Ishikawa (cell line): ENCODE results near the gene CCDC172.

Source experiments
- CEBPB ChIP-seq: IDR thresholded peaks from 2 replicates; pipeline ENCODE4 v1.6.1; 2012
- CREB1 ChIP-seq: IDR thresholded peaks from 2 replicates; pipeline ENCODE4 v1.6.1; 2012; ENCODE audit warnings: low read depth
- EGR1 ChIP-seq: IDR thresholded peaks from 2 replicates; pipeline ENCODE4 v1.6.1; 2012
- EP300 ChIP-seq: IDR thresholded peaks from 2 replicates; pipeline ENCODE4 v1.6.1; 2012; ENCODE audit warnings: borderline replicate concordance
- FOXM1 ChIP-seq: IDR thresholded peaks from 2 replicates; pipeline ENCODE4 v1.6.1; 2012; ENCODE audit warnings: low read depth, borderline replicate concordance
- NFIC ChIP-seq: IDR thresholded peaks from 2 replicates; pipeline ENCODE4 v1.6.1; 2012
- RAD21 ChIP-seq: IDR thresholded peaks from 2 replicates; pipeline ENCODE4 v1.6.1; 2012; ENCODE audit warnings: low read depth
- TAF1 ChIP-seq: IDR thresholded peaks from 2 replicates; pipeline ENCODE4 v1.6.1; 2012; ENCODE audit warnings: low read depth, mild to moderate bottlenecking
- TCF12 ChIP-seq: IDR thresholded peaks from 2 replicates; pipeline ENCODE4 v1.6.1; 2012; ENCODE audit warnings: low read depth
- TEAD4 ChIP-seq: IDR thresholded peaks from 2 replicates; pipeline ENCODE4 v1.6.1; 2012
- YY1 ChIP-seq: IDR thresholded peaks from 2 replicates; pipeline ENCODE4 v1.6.1; 2012; ENCODE audit warnings: low read depth
- ZBTB7A ChIP-seq: IDR thresholded peaks from 2 replicates; pipeline ENCODE4 v1.6.1; 2012; ENCODE audit warnings: low read depth
- TF ChIP-seq, protein P1 (sequence below): IDR thresholded peaks from 2 replicates; pipeline ENCODE4 v1.6.1; 2012
- TF ChIP-seq, protein P2 (sequence below): IDR thresholded peaks from 2 replicates; pipeline ENCODE4 v1.6.1; 2012; ENCODE audit warnings: low read depth, mild to moderate bottlenecking
- TF ChIP-seq, protein P3 (sequence below): IDR thresholded peaks from 2 replicates; pipeline ENCODE4 v1.6.1; 2012

Gene CCDC172

DNA sequence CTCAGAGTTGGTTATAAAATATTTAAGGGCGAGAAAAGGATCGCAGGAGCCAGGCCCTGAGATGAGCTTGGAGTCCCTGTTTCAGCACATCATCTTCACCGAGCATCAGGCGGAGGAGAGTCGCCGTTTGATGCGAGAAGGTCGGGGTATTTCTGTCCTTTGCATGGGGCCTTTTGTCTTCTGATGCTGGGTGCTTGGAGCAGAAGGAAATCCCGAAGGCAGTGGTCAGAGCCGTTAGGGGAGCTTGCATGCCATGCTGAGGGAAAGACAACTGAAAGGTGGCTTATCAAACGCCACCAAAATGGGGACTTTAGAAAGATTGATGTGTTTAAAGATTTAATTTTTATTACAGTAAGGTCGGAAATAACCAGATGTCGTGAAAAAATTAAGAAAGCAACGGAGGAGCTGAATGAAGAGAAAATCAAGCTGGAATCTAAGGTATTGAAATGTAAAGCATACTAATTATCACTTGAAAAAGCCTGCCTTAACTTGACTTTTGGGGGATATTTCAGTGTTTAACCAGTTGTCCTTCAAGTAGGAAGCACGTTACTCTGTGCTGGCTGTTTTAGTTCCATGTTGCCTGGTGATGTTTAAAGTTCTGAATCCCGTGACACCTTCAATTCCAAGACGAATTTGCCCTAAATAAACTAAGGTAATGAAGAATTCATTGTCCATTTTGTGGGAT, 845 bp downstream of the CCDC172 start:
- TF ChIP-seq NFIC (no peak), FOXM1 (no peak), EGR1 (no peak)

DNA sequence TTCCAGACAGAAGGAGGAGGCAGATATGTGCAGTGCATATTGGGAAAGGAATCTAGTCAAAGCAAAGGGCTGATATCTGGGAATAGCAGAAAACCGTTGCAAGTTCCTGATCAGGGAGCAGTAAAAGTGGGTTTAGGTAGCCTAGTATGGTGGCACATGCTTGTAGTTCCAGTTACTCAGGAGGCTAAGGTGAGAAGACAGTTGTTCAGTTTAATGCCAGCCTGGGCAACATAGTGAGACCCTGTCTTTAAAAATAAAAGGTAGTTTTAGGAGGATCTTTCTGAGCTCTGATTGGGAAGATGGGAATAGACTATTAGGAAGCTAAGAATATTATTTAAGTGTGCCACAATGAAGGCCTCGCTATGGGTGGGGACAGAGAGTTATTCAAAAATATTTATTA, 1.7 kb downstream of the CCDC172 start:
- TF ChIP-seq, protein P1, sequence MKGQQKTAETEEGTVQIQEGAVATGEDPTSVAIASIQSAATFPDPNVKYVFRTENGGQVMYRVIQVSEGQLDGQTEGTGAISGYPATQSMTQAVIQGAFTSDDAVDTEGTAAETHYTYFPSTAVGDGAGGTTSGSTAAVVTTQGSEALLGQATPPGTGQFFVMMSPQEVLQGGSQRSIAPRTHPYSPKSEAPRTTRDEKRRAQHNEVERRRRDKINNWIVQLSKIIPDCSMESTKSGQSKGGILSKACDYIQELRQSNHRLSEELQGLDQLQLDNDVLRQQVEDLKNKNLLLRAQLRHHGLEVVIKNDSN = no peak

DNA sequence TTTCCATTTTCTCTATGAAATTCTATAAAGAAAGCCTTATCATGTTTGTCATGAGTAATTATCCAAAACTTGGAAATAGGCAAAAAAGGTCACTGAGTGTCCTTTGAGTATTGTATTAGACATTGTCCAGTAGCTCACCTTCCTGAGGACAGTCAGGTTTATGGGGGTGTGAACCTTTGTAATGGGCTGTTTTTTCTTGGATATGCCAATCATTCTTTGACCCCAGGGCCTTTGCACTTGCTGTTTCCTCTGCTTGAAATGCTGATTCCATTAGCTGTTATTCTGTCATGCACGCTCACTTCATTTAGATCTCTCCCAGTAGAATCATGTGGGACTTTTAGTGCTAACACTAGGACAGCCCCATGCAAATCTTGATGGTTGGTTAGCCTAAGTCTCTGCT, 4.9 kb downstream of the CCDC172 start:
- TF ChIP-seq EGR1 (no peak), CEBPB (no peak), NFIC (no peak), RAD21 (no peak), YY1 (no peak), FOXM1 (no peak), CREB1 (no peak), EP300 (no peak), TEAD4 (no peak), ZBTB7A (no peak), TAF1 (no peak), TCF12 (no peak)
- TF ChIP-seq, protein P2, sequence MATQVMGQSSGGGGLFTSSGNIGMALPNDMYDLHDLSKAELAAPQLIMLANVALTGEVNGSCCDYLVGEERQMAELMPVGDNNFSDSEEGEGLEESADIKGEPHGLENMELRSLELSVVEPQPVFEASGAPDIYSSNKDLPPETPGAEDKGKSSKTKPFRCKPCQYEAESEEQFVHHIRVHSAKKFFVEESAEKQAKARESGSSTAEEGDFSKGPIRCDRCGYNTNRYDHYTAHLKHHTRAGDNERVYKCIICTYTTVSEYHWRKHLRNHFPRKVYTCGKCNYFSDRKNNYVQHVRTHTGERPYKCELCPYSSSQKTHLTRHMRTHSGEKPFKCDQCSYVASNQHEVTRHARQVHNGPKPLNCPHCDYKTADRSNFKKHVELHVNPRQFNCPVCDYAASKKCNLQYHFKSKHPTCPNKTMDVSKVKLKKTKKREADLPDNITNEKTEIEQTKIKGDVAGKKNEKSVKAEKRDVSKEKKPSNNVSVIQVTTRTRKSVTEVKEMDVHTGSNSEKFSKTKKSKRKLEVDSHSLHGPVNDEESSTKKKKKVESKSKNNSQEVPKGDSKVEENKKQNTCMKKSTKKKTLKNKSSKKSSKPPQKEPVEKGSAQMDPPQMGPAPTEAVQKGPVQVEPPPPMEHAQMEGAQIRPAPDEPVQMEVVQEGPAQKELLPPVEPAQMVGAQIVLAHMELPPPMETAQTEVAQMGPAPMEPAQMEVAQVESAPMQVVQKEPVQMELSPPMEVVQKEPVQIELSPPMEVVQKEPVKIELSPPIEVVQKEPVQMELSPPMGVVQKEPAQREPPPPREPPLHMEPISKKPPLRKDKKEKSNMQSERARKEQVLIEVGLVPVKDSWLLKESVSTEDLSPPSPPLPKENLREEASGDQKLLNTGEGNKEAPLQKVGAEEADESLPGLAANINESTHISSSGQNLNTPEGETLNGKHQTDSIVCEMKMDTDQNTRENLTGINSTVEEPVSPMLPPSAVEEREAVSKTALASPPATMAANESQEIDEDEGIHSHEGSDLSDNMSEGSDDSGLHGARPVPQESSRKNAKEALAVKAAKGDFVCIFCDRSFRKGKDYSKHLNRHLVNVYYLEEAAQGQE = no peak
- TF ChIP-seq, protein P1 = no peak
- TF ChIP-seq, protein P3, sequence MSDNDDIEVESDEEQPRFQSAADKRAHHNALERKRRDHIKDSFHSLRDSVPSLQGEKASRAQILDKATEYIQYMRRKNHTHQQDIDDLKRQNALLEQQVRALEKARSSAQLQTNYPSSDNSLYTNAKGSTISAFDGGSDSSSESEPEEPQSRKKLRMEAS = no peak

DNA sequence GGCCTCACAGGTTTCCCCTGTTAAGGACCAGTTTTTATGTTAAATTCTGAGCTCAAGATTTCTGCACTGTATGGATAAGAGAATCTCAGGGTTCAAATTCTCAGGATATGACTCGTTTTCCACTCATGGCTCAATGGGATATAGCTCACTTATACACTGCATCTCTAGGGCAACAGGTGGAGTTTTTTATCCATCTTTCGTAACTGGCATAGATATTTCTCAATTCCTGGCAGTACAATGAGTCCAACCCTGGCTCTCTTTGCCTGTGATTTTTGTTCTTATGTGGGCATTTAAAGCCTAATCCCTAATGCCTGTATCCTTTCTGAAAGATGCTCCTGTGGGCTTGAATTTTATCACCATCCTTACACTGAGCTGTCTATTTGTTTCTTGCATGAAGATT, 7.6 kb downstream of the CCDC172 start:
- TF ChIP-seq RAD21 (no peak), NFIC (no peak), EGR1 (no peak), TEAD4 (no peak), ZBTB7A (no peak), YY1 (no peak), FOXM1 (no peak), EP300 (no peak), CEBPB (no peak), CREB1 (no peak), TAF1 (no peak), TCF12 (no peak)
- TF ChIP-seq, protein P2 = no peak
- TF ChIP-seq, protein P1 = no peak
- TF ChIP-seq, protein P3 = no peak

DNA sequence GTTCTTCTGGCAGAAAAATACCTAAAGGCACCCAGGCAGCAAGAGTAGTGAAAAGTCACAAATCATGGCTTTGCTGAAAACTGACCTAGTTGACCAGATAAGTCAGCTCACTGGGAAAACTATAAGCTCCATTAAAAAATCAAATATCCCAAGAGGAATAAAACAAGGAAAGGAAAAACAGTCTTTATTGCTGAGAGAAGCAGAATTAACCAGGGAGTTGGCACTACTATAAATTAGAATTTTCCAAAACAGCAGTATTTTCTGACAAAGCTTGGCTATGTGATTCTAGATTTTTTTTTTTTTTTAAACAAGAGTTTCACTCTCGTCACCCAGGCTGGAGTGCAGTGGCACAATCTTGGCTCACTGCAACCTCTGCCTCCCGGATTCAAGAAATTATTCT, 12.6 kb downstream of the CCDC172 start:
- TF ChIP-seq TAF1 = no peak
- TF ChIP-seq, protein P1 = no peak
- TF ChIP-seq EGR1 = no peak
- no peak for TF ChIP-seq EP300
- no peak for TF ChIP-seq TEAD4
- TF ChIP-seq NFIC = no peak
- no peak for TF ChIP-seq CEBPB

DNA sequence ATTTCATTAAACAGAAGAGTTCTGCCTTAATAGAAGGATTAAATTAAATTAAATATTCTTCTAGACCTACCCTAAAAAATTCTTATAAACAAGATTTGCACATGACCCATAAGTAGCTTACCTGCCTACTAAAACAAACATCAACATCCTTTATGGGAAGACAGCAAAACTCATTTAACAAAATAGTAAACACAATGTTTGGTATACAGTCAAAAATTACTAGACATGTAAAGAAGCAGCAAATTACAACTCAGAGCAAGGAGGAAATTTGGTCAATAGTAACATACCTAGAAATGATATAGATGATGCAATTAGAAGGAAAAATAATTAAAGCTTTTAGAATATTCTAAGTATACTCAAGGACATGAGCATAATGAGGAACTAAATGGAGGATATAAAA, 27.9 kb downstream of the CCDC172 start:
- TF ChIP-seq, protein P2 = no peak
- TF ChIP-seq TEAD4 (no peak), EGR1 (no peak), ZBTB7A (no peak), CEBPB (no peak)
- TF ChIP-seq, protein P1 = no peak
- TF ChIP-seq, protein P3 = no peak
